Upper lobe of left lung (tissue), 4 donors: ENCODE data around the gene CDCA8.
"Not testable (repeated sequence)": the region's sequence is repeated elsewhere in the genome, so short reads cannot be mapped to it uniquely, and the experiment has no call there.

Experiments used
- CTCF ChIP-seq, 6 experiments: fragments of 450-650 bp in 4 of 6; fragments of 200-600 bp in 2 of 6; sonication (generic) in 2 of 6; IDR thresholded peaks; one replicate each; pipeline ENCODE4 v1.5.1; 2016 to 2019; ENCODE audit warnings: antibody characterized with exemption in 6 of 6
- POLR2A ChIP-seq, 4 donors: fragments of 450-650 bp; IDR thresholded peaks; one replicate each; pipeline ENCODE4 v1.5.1; 2016 to 2017; ENCODE audit warnings: antibody characterized with exemption in 4 of 4, mild to moderate bottlenecking in 2 of 4

GRCh38 chr1:37738619-37739018, 46.3 kb downstream of the CDCA8 start:
- TF ChIP-seq POLR2A, CTCF (IDR thresholded peaks at IDR 0.05): not testable (repeated sequence)
